A549 (cell line): ENCODE measurements around the gene CENPK. TPM values are rescaled to one million over a fixed set of nuclear protein-coding genes. Genes with fewer than 3 reads are reported as not detected.

Experiments used
- ATAC-seq, 2 experiments: fragments of 200-7000 bp in 1 of 2; fragments of >200 bp in 1 of 2; cut with Nextera tagmentation in 1 of 2; cut with Tn5 transposase in 1 of 2; 3 replicates each; pipeline versions ENCODE4 v1.8.0 to v1.9.1; 2018 to 2020; ENCODE audit warnings: mild to moderate bottlenecking in 1 of 2, moderate library complexity in 1 of 2
- CTCF ChIA-PET: fragments of 300-600 bp; sonication (Branson Sonifier 250); formaldehyde crosslinking; extraction: SDS; loops from one replicate; lab custom pipeline; 2021; ENCODE audit warnings: antibody characterized with exemption, inconsistent platforms; lab: Yijun Ruan, JAX
- POLR2A ChIA-PET: fragments of 350-600 bp; formaldehyde crosslinking; extraction: SDS; loops from one replicate; lab custom pipeline; 2021; ENCODE audit warnings: antibody characterized with exemption, inconsistent platforms; lab: Yijun Ruan, JAX
- DNase-seq, 2 experiments: peaks; one replicate each; pipeline versions ENCODE4 v3.0.0 to v3.0.0-alpha.2; 2011 to 2016; ENCODE audit warnings: low read depth in 1 of 2, low spot score in 1 of 2
- FAIRE-seq: peaks from 2 replicates; lab custom pipeline; 2011; peaks lifted over from hg19 to GRCh38; lab: Jason Lieb, UNC
- H3K27ac ChIP-seq, 2 experiments: fragments of >200 bp; sonication (Bioruptor Twin); formaldehyde crosslinking; 3 replicates each; pipeline ENCODE4 v1.5.1; 2016 to 2017
- H3K4me1 ChIP-seq: fragments of >200 bp; sonication (Bioruptor Twin); formaldehyde crosslinking; 3 replicates; pipeline ENCODE4 v1.6.1; 2016
- H3K4me2 ChIP-seq: fragments of >200 bp; sonication (Bioruptor Twin); formaldehyde crosslinking; 3 replicates; pipeline ENCODE4 v1.6.1; 2016
- H3K4me3 ChIP-seq: fragments of >200 bp; sonication (Bioruptor Twin); formaldehyde crosslinking; 3 replicates; pipeline ENCODE4 v1.5.1; 2016
- H3K9me3 ChIP-seq: fragments of >200 bp; sonication (Bioruptor Twin); formaldehyde crosslinking; 3 replicates; pipeline ENCODE4 v1.6.1; 2016
- ATOH8 ChIP-seq: fragments of 250-450 bp; sonication (Bioruptor Pico); IDR thresholded peaks from 2 replicates; pipeline ENCODE4 v1.5.0; 2020; ENCODE audit warnings: low read depth, mild to moderate bottlenecking, moderate library complexity
- BCL3 ChIP-seq: fragments of >200 bp; sonication (Bioruptor Twin); formaldehyde crosslinking; IDR thresholded peaks from 3 replicates; pipeline ENCODE4 v1.6.1; 2016
- BHLHE40 ChIP-seq: IDR thresholded peaks from 2 replicates; pipeline ENCODE4 v1.6.1; 2012; ENCODE audit warnings: low read depth, low read length, inconsistent platforms
- CEBPB ChIP-seq, 2 experiments: fragments of >200 bp in 1 of 2; sonication (Bioruptor Twin) in 1 of 2; formaldehyde crosslinking in 1 of 2; IDR thresholded peaks; 2 replicates each; pipeline ENCODE4 v1.6.1; 2012 to 2016
- CHD4 ChIP-seq: fragments of 200-600 bp; sonication (generic); IDR thresholded peaks from 2 replicates; pipeline ENCODE4 v1.6.1; 2016; ENCODE audit warnings: antibody characterized with exemption, mild to moderate bottlenecking, borderline replicate concordance
- CTCF ChIP-seq: fragments of >200 bp; sonication (Bioruptor Twin); formaldehyde crosslinking; IDR thresholded peaks from 3 replicates; pipeline ENCODE4 v1.5.1; 2016
- EHF ChIP-seq: fragments of 250-450 bp; sonication (Bioruptor Pico); IDR thresholded peaks from 2 replicates; pipeline ENCODE4 v1.5.0; 2020; ENCODE audit warnings: mild to moderate bottlenecking
- FOSB ChIP-seq: fragments of 250-450 bp; sonication (Bioruptor Pico); IDR thresholded peaks from 2 replicates; pipeline ENCODE4 v1.5.0; 2020; ENCODE audit warnings: mild to moderate bottlenecking, moderate library complexity
- FOSL2 ChIP-seq, 2 experiments: fragments of 450-650 bp in 1 of 2; fragments of >200 bp in 1 of 2; sonication (Bioruptor Twin) in 1 of 2; formaldehyde crosslinking; IDR thresholded peaks; 2 replicates each; pipeline versions ENCODE4 v1.5.0 to v1.6.1; 2016 to 2020; ENCODE audit warnings: mild to moderate bottlenecking in 1 of 2, moderate library complexity in 1 of 2
- FOXS1 ChIP-seq: fragments of 250-450 bp; sonication (Bioruptor Pico); IDR thresholded peaks from 2 replicates; pipeline ENCODE4 v1.5.0; 2020; ENCODE audit warnings: mild to moderate bottlenecking, moderate library complexity
- KDM5A ChIP-seq: fragments of 200-600 bp; sonication (generic); IDR thresholded peaks from 2 replicates; pipeline ENCODE4 v1.6.1; 2016; ENCODE audit warnings: antibody characterized with exemption, mild to moderate bottlenecking
- MAFK ChIP-seq: fragments of 450-650 bp; IDR thresholded peaks from 2 replicates; pipeline ENCODE4 v1.6.1; 2014; ENCODE audit not compliant: partially characterized antibody
- MYC ChIP-seq: IDR thresholded peaks from 2 replicates; pipeline ENCODE4 v1.6.1; 2012; ENCODE audit warnings: mild to moderate bottlenecking, inconsistent platforms, low read length, improper control_type of control experiment, borderline replicate concordance
- NFE2L2 ChIP-seq: fragments of 150-350 bp; conservative IDR thresholded peaks from 2 replicates; pipeline ENCODE4 v1.6.1; 2014; ENCODE audit warnings: low read length
- RCOR1 ChIP-seq: fragments of 150-350 bp; IDR thresholded peaks from 2 replicates; pipeline ENCODE4 v1.6.1; 2014; ENCODE audit warnings: antibody characterized with exemption, low read length, low read depth
- RFX5 ChIP-seq: fragments of 450-650 bp; IDR thresholded peaks from 2 replicates; pipeline ENCODE4 v1.7.1; 2014; ENCODE audit warnings: antibody characterized with exemption, mild to moderate bottlenecking, moderate library complexity
- SREBF2 ChIP-seq: fragments of 450-650 bp; IDR thresholded peaks from 2 replicates; pipeline ENCODE4 v1.6.1; 2014; ENCODE audit warnings: mild to moderate bottlenecking, moderate library complexity
- TP53 ChIP-seq: fragments of 250-450 bp; sonication (Bioruptor Pico); IDR thresholded peaks from 2 replicates; pipeline ENCODE4 v1.5.0; 2021; ENCODE audit warnings: mild to moderate bottlenecking, moderate library complexity
- USF2 ChIP-seq: fragments of 450-650 bp; IDR thresholded peaks from 2 replicates; pipeline ENCODE4 v1.6.1; 2014; ENCODE audit warnings: antibody characterized with exemption
- ZFP36 ChIP-seq: fragments of 450-650 bp; IDR thresholded peaks from 2 replicates; pipeline ENCODE4 v1.6.1; 2014; ENCODE audit warnings: borderline replicate concordance; ENCODE audit not compliant: partially characterized antibody
- ZSCAN20 ChIP-seq: fragments of 250-450 bp; sonication (Bioruptor Pico); IDR thresholded peaks from 2 replicates; pipeline ENCODE4 v1.8.0; 2022; ENCODE audit warnings: mild to moderate bottlenecking, moderate library complexity
- WGBS: methylation state at CpG from one replicate; pipeline ENCODE4 v1.1.6; 2017; ENCODE audit errors: missing lambda C conversion rate; 5-methylcytosine and 5-hydroxymethylcytosine counted together
- polyA plus RNA-seq, 4 experiments: library from polyadenylated mRNA; depleted of rRNA in 3 of 4; stranded (reverse); fragments of >200 nt; fragmentation: RNase III in 1 of 4; extraction: RNeasy Plus Mini Kit Qiagen cat#74134 plus additional on column Dnase treatment in 1 of 4; gene quantifications; 2 replicates in 3 of 4; 3 replicates in 1 of 4; pipeline ENCODE4 v1.2.3, GENCODE V29; 2011 to 2017

Gene CENPK
- polyA plus RNA-seq, 2 of the 4 experiments (the other 2 are of a cell fraction) = 71.2 to 72.7 TPM

- H3K4me3 ChIP-seq = no peak overlapping the region
- 95% methylated on average over 1 of the region's 1 CpG for WGBS
- ChIA-PET CTCF (no interaction called here), POLR2A (no interaction called here)
- H3K4me1 ChIP-seq = peaks cover 19% of the 10 kb centered on the region; the same call in 2 of the 3 replicates
- H3K4me2 ChIP-seq = no peak overlapping the region
- no peaks in the 10 kb centered on the region for H3K9me3 ChIP-seq
- FAIRE-seq = no peak
- TF ChIP-seq RCOR1 = no peak
- no peak for TF ChIP-seq MYC
- no peak for TF ChIP-seq TP53 (CRISPR knock-in tag)
- no peak for TF ChIP-seq MAFK
- TF ChIP-seq USF2 = no peak
- no peak for TF ChIP-seq KDM5A
- H3K27ac ChIP-seq = no peak overlapping the region
- ATAC-seq = no peak
- DNase-seq = no peak
Measured at GRCh38 chr5:65478336-65478735, 84.6 kb downstream of the CENPK start.

- H3K27ac ChIP-seq = no peak overlapping the region
- H3K4me2 ChIP-seq = no peak overlapping the region
- ChIA-PET CTCF (no interaction called here), POLR2A (no interaction called here)
- DNase-seq (no peak), ATAC-seq (no peak), FAIRE-seq (no peak)
- peaks cover 12% of the 10 kb centered on the region; the same call in 2 of the 3 replicates for H3K4me1 ChIP-seq
- no peaks in the 10 kb centered on the region for H3K9me3 ChIP-seq
- no peak for TF ChIP-seq CTCF
- TF ChIP-seq ZSCAN20 (CRISPR knock-in tag) = no peak
- no peak for TF ChIP-seq ATOH8
- TF ChIP-seq KDM5A = no peak
- no peak for TF ChIP-seq CEBPB (IDR thresholded peaks at IDR 0.05)
- TF ChIP-seq FOSL2 (IDR thresholded peaks at IDR 0.05) = no peak
- no peak for TF ChIP-seq FOSL2 (CRISPR knock-in tag; IDR thresholded peaks at IDR 0.05)
- TF ChIP-seq SREBF2 = no peak
- no peak for TF ChIP-seq RFX5
- TF ChIP-seq FOXS1 (CRISPR knock-in tag) = no peak
- TF ChIP-seq FOSB = no peak
- TF ChIP-seq BHLHE40 = no peak
- TF ChIP-seq BCL3 = no peak
- no peak for TF ChIP-seq RCOR1
- TF ChIP-seq NFE2L2 = no peak
- TF ChIP-seq EHF (CRISPR knock-in tag) = no peak
- no peak for TF ChIP-seq ZFP36
- TF ChIP-seq CHD4 = no peak
- 45% methylated on average over 1 of the region's 1 CpG for WGBS
- no peak overlapping the region for H3K4me3 ChIP-seq
Measured at GRCh38 chr5:65475895-65476294, 87.1 kb downstream of the CENPK start.
